ENCODE data around the gene CHRNA1.

CHRNA1 gene

DNA sequence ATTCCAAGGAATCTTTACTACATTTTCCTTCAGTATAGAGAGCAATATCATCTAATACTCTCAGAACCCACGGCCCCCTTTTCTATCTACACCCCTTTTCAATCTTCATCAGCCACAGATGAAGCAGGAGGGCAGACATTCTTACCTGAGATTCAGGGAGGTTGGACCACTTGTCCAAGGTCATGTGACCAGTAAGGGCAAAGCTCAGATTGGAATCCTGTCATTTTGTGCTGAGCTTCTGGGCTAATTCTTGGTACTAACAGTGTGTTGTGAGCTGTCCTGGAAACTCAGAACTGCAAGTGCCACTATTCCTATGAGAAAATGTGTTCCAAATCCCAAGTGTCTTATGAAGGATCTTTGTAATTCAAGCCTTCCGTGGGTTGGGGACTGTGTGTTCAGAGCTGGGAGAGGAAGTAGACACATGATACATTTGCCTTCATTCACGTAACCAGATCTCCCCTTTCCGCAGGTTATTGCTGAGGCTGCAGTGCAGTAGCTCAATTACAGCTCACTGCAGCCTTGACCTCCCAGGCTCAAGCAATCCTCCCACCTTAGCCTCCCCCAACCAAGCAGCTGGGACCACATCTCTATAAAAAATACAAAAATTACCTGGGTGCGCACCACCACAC is 3.3 kb downstream of the CHRNA1 start:
- no peak for TF ChIP-seq GATA2 (IDR thresholded peaks at IDR 0.05; ENCODE audit: low read depth, low read length)
- TF ChIP-seq GATA3 (IDR thresholded peaks at IDR 0.05; ENCODE audit: low read depth, low read length): no peak

DNA sequence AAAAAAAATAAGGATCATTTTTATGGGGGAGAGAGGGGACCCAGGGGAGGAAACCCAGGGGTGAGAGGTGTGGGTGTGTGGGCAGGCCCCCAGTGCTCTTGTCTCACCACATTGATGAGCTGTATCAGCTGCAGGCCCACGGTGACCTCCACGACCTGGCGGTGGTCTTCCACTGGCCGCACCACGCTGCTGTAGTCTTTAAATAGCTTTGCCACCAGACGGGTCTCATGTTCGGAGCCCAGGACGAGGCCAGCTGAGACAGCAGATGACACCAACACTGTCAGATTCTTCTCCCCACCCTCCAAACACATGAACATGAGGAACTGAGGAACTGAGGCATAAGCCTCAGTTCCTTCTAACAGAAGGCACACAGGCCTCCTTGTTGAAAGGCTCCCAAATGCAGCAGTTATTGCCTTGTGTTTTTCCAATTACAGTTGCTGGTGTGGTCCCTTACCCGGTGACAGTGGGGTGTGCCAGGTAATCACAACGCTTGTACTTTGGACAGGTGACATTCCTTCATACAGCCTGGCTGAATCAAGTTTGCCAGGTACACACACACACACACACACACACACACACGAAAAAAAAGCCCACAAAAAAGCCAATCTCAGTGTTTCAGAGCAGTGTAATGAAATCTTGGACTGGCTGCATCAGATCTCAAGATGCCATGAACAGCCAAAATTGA is 4.7 kb downstream of the CHRNA1 start:
- TF ChIP-seq GATA3 (IDR thresholded peaks at IDR 0.05; ENCODE audit: low read depth, low read length): no peak
- TF ChIP-seq GATA2 (IDR thresholded peaks at IDR 0.05; ENCODE audit: low read depth, low read length): no peak

DNA sequence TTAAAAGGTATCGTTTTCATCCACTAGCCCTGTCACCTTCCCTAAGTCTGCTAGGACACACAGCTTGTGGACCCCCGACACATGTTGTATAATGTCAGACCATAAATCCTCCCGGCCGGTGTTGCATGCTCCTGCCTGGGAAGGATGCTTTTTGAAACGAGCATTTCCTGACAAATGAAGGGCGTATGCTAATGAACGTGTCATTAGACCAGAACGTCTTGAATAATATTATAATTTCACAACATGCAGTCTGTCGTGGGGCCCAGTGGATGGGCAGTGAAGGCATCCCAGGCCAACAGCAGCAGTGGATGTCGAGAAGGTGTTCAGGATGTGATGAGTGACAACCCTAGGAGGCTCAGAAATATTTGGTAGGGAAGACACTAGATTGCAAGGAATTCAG is 7.5 kb downstream of the CHRNA1 start:
- TF ChIP-seq GATA2 (IDR thresholded peaks at IDR 0.05; ENCODE audit: low read depth, low read length): no peak
- TF ChIP-seq GATA3 (IDR thresholded peaks at IDR 0.05; ENCODE audit: low read depth, low read length): no peak

DNA sequence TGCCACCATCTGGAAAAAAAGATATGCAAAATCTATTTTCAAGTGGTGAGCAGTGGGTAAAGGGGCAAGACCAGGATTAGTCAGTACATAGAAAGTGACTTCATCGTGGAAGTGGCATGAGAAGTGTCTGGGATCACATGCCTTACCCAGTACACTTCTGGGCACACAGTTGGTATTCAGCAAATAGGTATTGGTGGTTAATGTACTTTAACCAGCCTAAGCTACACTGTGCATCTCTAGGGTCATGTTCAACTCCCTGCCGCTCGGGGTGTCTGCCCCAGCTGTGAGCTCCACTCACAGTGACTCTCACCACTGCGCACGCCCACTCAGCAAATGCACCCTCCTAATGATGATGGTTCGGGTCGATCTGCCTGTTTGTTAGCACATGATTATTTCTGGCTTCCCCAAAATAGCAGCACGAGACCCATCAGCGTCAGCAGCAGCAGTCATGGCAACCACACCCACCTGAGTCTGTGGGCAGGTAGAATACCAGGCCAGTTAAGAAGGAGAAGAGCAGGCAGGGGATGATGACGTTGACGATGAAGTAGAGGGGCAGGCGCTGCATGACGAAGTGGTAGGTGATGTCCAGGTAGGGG is 11.1 kb downstream of the CHRNA1 start:
- TF ChIP-seq GATA3 (IDR thresholded peaks at IDR 0.05; ENCODE audit: low read depth, low read length) (no peak), GATA2 (IDR thresholded peaks at IDR 0.05; ENCODE audit: low read depth, low read length) (no peak)

DNA sequence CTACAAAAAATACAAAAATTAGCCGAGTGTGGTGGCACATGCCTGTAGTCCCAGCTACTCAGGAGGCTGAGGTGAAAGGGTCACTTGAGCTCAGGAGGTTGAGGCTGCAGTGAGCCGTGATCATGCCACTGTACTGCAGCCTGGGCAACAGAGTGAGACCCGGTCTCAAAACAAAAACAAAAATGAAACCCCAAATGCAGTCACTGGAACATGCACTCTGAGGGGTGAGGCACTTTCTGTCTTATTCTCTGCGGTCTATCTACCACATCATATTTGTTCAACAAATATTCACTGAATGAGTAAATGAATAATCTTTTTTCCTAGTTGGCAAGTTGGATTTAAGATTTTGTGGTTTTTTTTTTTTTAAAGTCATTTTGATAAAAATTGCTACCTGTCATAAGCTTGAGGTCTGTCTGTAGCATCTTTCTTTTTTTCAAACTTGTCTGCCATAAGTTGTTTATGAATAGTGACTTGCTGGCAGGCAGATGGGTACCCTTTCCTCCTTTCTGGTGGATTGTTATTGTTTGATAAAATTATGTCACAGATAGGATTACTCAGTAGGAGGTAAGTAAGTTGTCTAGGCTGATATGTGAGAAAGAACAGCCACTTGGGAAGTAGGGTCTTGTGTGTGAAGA is 11.8 kb downstream of the CHRNA1 start:
- TF ChIP-seq GATA3 (IDR thresholded peaks at IDR 0.05; ENCODE audit: low read depth, low read length): no peak
- TF ChIP-seq GATA2 (IDR thresholded peaks at IDR 0.05; ENCODE audit: low read depth, low read length): no peak

DNA sequence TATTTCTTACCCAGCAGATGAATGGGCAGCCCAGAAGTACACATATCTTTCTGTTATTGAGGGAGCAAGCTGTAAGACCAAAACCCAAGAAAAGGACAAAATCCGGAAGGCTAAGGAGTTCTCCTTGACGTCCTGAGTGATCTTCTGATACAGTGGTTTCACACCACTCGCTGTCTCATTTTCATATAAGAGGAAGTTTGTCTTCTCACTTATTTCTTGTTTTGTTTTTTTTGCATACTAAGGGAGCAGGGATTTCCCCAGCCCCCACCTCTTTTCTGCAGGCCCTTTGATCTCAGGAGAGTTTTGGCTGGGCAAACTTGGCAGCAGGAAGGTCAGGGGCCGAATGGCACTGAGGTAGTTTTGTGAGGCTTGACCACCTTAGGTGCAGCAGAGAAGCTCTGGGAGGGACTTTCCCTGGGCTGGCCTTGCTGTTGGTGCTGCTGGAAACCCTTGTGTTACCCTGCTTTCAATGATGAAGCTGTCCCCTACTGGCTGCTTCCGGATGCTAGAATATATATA is 13.3 kb downstream of the CHRNA1 start:
- TF ChIP-seq GATA2 (IDR thresholded peaks at IDR 0.05; ENCODE audit: low read depth, low read length): no peak
- TF ChIP-seq GATA3 (IDR thresholded peaks at IDR 0.05; ENCODE audit: low read depth, low read length): no peak

DNA sequence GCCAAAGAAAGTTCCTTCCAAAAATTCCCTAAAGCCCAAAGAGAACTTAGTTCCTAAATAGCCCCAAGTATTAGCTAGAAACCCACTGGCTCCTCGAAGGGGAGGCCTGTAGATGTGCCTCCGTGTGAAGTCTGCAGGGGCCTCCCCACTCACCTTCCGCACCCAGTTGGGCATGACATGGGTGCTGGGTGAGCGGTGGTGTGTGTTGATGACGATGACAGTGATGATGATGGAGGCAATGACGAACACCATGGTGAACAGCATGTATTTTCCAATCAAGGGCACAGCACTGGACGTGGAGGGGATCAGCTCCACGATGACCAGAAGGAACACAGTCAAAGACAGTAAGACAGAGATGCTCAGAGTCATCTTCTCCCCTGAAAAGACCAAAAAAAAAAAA is 14.5 kb downstream of the CHRNA1 start:
- TF ChIP-seq GATA2 (IDR thresholded peaks at IDR 0.05; ENCODE audit: low read depth, low read length): no peak
- no peak for TF ChIP-seq GATA3 (IDR thresholded peaks at IDR 0.05; ENCODE audit: low read depth, low read length)

DNA sequence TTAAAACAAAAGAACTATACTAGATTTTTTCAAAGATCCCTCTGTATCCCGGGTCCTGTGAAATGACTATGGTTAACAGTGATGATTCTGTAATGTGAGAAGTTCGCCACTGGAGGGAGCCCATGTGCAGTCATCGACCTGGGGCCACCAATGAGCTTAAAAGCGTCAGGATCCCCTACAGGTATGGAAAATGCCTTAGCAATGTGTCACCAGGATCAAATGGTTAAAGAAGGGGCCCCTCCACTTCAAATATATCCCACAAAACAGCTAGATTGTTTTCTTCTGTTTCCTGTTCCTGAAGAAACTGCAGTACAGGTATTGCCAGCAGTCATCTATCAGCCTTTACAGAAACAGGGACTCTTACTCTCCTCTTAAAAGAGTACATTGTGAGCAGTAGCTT is 15.3 kb downstream of the CHRNA1 start:
- TF ChIP-seq GATA2 (IDR thresholded peaks at IDR 0.05; ENCODE audit: low read depth, low read length) (no peak), GATA3 (IDR thresholded peaks at IDR 0.05; ENCODE audit: low read depth, low read length) (no peak)

DNA sequence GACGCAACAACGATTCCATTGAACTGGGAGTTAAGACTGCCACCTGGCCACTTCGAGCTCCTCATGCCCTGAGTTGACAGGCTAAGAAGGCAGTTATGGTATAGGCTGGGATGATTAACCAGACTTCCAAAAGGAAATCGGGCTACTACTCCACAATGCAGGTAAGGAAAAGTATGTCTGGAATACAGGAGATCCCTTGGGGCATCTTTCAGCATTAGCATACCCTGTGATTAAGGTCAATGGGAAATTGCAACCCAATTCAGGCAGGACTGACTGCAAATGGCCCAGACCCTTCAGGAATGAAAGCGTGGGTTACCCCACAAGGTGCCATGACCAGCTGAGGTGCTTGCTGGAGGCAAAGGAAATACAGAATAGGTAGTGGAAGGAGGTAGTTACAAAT is 19.1 kb downstream of the CHRNA1 start:
- TF ChIP-seq GATA3 (IDR thresholded peaks at IDR 0.05; ENCODE audit: low read depth, low read length): no peak

DNA sequence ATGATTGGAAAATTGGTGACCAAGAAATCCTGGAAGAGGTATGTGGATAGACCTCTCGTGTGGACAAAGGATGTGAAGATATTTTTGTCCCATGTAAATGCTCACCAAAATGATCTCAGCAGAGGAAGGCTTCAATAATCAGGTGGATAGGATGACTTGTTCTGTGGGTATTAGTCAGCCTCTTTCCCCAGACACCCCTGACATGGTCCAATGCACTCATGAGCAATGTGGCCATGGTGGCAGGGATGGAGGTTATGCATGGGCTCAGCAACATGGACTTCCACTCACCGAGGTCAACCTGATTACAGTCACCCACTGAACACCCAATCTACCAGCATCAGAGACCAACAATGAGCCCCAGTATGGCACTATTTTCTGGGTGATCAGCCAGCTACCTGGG is 20.2 kb downstream of the CHRNA1 start:
- TF ChIP-seq GATA2 (IDR thresholded peaks at IDR 0.05; ENCODE audit: low read depth, low read length) (no peak), GATA3 (IDR thresholded peaks at IDR 0.05; ENCODE audit: low read depth, low read length) (no peak)

DNA sequence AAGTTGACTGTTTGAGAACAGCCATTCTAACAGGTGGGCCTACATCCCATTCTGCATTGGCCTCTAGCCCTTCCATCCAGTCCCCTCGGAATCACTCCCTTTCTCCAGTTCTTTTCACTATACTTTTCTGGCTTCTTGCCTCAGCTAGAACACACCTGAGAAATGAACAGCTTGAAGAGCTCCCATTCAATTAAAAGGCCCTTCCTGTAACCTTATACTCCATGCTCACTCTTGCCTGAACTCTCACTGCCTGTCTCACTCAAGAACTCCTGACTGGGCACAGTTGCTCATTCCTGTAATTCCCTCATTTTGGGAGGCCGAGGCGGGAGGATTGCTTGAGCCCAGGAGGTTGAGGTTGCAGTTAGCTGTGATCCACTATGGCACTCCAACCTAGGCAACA is 23.6 kb downstream of the CHRNA1 start:
- TF ChIP-seq GATA3 (IDR thresholded peaks at IDR 0.05; ENCODE audit: low read depth, low read length): no peak
- no peak for TF ChIP-seq GATA2 (IDR thresholded peaks at IDR 0.05; ENCODE audit: low read depth, low read length)

DNA sequence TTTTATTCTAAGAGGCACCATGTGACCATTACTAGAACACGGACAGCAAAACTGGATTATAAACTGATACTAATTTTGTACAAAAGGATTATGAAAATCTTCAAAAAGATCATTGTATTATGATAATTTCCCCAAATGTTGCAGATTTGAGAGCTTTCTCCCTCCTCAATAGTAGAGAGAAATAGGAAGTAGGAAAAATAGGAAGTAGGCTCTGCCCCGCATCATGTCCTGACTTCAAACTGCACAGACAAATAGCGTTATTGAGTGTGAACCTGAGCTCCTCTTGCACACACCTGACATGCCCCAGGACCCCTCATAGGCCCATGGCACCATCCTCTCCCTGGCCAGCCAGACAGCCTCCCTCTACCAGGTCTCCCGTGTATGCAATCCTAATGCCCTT is 25.4 kb downstream of the CHRNA1 start:
- TF ChIP-seq GATA2 (IDR thresholded peaks at IDR 0.05; ENCODE audit: low read depth, low read length) (no peak), GATA3 (IDR thresholded peaks at IDR 0.05; ENCODE audit: low read depth, low read length) (no peak)

DNA sequence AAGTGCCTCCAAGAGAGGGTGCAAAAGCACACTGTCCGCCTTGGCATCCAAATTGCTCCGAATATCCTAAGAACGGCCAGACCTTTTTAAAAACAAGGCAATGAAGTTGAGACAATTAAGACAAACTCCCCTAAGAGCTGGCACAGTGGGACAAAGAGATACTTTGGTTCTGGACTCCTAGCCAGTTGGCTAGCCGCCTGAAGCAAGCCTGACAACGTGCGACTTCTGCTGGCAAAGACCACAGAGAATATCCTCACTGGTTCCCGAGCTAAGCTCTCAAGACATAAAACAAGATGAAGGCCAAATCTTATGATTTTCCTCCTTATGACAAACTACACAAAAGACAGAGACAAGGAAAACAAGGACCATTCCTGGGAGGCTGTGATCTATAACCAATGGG is 32.7 kb downstream of the CHRNA1 start:
- TF ChIP-seq GATA3 (IDR thresholded peaks at IDR 0.05; ENCODE audit: low read depth, low read length) (no peak), GATA2 (IDR thresholded peaks at IDR 0.05; ENCODE audit: low read depth, low read length) (no peak)

DNA sequence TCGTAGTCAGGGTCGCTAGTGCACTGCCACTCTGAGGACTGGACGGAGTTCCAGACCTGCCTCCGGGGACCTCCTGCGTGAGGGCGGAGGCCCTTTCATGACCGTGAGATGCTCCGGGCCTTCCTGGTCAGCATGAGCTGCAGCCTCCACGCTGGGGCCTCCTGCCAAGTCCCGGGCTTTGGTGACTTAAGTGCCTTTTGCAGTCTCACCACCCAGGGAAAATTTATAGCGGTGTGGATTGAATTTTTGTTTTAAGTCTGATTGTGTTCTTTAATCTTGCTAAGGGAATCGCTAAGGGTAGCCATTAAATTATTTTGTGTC is 33.6 kb downstream of the CHRNA1 start:
- TF ChIP-seq GATA3 (IDR thresholded peaks at IDR 0.05; ENCODE audit: low read depth, low read length) (no peak), GATA2 (IDR thresholded peaks at IDR 0.05; ENCODE audit: low read depth, low read length) (no peak)

All from SH-SY5Y (cell line).